Neuronal stem cell (in vitro differentiated cells): ENCODE data around the gene KIAA1958.

ENCODE experiments used
- DNase-seq: peaks from one replicate; pipeline ENCODE4 v3.0.0-alpha.2; 2013; ENCODE audit warnings: low spot score
- H2AFZ ChIP-seq: one replicate; pipeline ENCODE4 v1.6.1; 2013; ENCODE audit warnings: mild to moderate bottlenecking, low read length, inconsistent platforms
- H2AK5ac ChIP-seq: 2 replicates; pipeline ENCODE4 v1.6.1; 2013; ENCODE audit warnings: low read depth, mild to moderate bottlenecking, inconsistent platforms, low read length, moderate library complexity, mixed read lengths
- H2BK120ac ChIP-seq: 2 replicates; pipeline ENCODE4 v1.6.1; 2013; ENCODE audit warnings: low read depth, mild to moderate bottlenecking, inconsistent platforms, low read length, moderate library complexity, mixed read lengths
- H2BK12ac ChIP-seq: one replicate; pipeline ENCODE4 v1.6.1; 2013; ENCODE audit warnings: low read length, inconsistent platforms
- H2BK15ac ChIP-seq: 2 replicates; pipeline ENCODE4 v1.6.1; 2013; ENCODE audit warnings: mild to moderate bottlenecking, low read length, inconsistent platforms, mixed read lengths
- H2BK5ac ChIP-seq: one replicate; pipeline ENCODE4 v1.6.1; 2013; ENCODE audit warnings: inconsistent platforms, mild to moderate bottlenecking, low read length, moderate library complexity
- H3K14ac ChIP-seq: one replicate; pipeline ENCODE4 v1.6.1; 2013; ENCODE audit warnings: low read length, inconsistent platforms
- H3K18ac ChIP-seq: 2 replicates; pipeline ENCODE4 v1.6.1; 2013; ENCODE audit warnings: low read length, inconsistent platforms
- H3K23ac ChIP-seq: 2 replicates; pipeline ENCODE4 v1.6.1; 2013; ENCODE audit warnings: low read depth, mild to moderate bottlenecking, mixed read lengths, low read length, inconsistent platforms; ENCODE audit not compliant: poor library complexity
- H3K27ac ChIP-seq: replicated peaks from 3 replicates; pipeline ENCODE4 v1.5.1; 2013; ENCODE audit warnings: low read length, inconsistent platforms
- H3K27me3 ChIP-seq, 3 experiments: 2 replicates each; pipeline ENCODE4 v1.6.1; 2013; ENCODE audit warnings: low read length in 3 of 3, mild to moderate bottlenecking in 2 of 3, inconsistent platforms in 1 of 3, low read depth in 1 of 3, mixed read lengths in 1 of 3, moderate library complexity in 1 of 3; ENCODE audit not compliant: control insufficient read depth in 3 of 3, insufficient read depth in 3 of 3
- H3K36me3 ChIP-seq, 2 donors: replicated peaks in 1 of 2; 2 replicates each; pipeline ENCODE4 v1.6.1; 2013; ENCODE audit warnings: low read length in 2 of 2; ENCODE audit not compliant: control insufficient read depth in 2 of 2, insufficient read depth in 2 of 2
- H3K4ac ChIP-seq: 2 replicates; pipeline ENCODE4 v1.6.1; 2013; ENCODE audit warnings: inconsistent platforms, mild to moderate bottlenecking, low read length, moderate library complexity
- H3K4me1 ChIP-seq, 2 donors: 1 replicate in 1 of 2; 2 replicates in 1 of 2; pipeline ENCODE4 v1.6.1; 2013; ENCODE audit warnings: low read length in 2 of 2, low read depth in 1 of 2; ENCODE audit not compliant: control insufficient read depth in 2 of 2, insufficient read depth in 1 of 2
- H3K4me2 ChIP-seq: one replicate; pipeline ENCODE4 v1.6.1; 2013; ENCODE audit warnings: mild to moderate bottlenecking, low read length, inconsistent platforms; ENCODE audit not compliant: insufficient read depth, poor library complexity, severe bottlenecking
- H3K4me3 ChIP-seq, 2 donors: 2 replicates each; pipeline ENCODE4 v1.5.1; 2013; ENCODE audit warnings: low read length in 2 of 2, mild to moderate bottlenecking in 2 of 2, inconsistent platforms in 1 of 2, moderate library complexity in 1 of 2
- H3K79me1 ChIP-seq: one replicate; pipeline ENCODE4 v1.6.1; 2013; ENCODE audit warnings: low read depth, mild to moderate bottlenecking, inconsistent platforms, low read length, moderate library complexity
- H3K9ac ChIP-seq: one replicate; pipeline ENCODE4 v1.6.1; 2013; ENCODE audit warnings: mild to moderate bottlenecking, low read depth, low read length, inconsistent platforms; ENCODE audit not compliant: poor library complexity
- H3K9me3 ChIP-seq, 2 donors: replicated peaks in 1 of 2; 2 replicates each; pipeline versions ENCODE3 to v1.6.1; 2013; ENCODE audit warnings: low read length in 2 of 2, mild to moderate bottlenecking in 2 of 2, inconsistent platforms in 1 of 2, low read depth in 1 of 2, mixed read lengths in 1 of 2, moderate library complexity in 1 of 2; ENCODE audit not compliant: control insufficient read depth in 2 of 2, insufficient read depth in 1 of 2
- H4K8ac ChIP-seq: one replicate; pipeline ENCODE4 v1.6.1; 2013; ENCODE audit warnings: low read depth, mild to moderate bottlenecking, inconsistent platforms, low read length, moderate library complexity
- H4K91ac ChIP-seq: one replicate; pipeline ENCODE4 v1.6.1; 2013; ENCODE audit warnings: low read length, low read depth, mild to moderate bottlenecking, inconsistent platforms; ENCODE audit not compliant: poor library complexity
- WGBS, 2 donors: extraction: QIAGEN DNeasy Blood & Tissue Kit; methylation state at CpG; one replicate each; pipeline ENCODE4 v1.1.7; 2013; ENCODE audit warnings: missing lambda C conversion rate in 2 of 2, mixed read lengths in 1 of 2; ENCODE audit not compliant: insufficient read length in 2 of 2, insufficient replicate concordance in 1 of 2; ENCODE audit errors: extremely low coverage in 2 of 2; 5-methylcytosine and 5-hydroxymethylcytosine counted together

Gene KIAA1958

DNA sequence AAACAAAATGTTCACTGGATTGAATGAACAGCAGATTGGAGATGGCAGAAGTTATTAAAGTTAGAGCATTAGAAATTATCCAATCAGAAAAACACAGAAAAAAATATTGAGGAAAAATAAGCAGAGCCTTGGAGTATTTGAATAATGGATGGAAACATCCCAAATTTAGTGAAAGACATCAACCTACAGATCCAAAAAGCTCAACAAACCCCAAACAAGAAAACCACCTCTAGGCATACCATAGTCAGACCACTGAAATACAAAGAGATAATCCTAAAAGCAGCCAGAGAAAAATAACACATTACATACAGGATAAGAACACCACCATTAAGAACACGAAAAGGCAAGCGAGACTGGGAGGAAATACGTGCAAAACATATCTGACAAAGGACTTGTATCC is 226.1 kb downstream of the KIAA1958 start:
- Histone ChIP-seq H2BK120ac (no peak overlapping the region), H4K91ac (no peak overlapping the region), H3K27me3 (no peaks in the 10 kb centered on the region), H2BK15ac (no peak overlapping the region), H3K14ac (no peak overlapping the region), H3K79me1 (peaks cover 2% of the 10 kb centered on the region), H2AK5ac (no peak overlapping the region), H3K23ac (no peak overlapping the region), H4K8ac (no peak overlapping the region), H3K4ac (no peak overlapping the region), H3K4me3 (no peak overlapping the region), H3K36me3 (peaks cover 2 to 48% of the 10 kb centered on the region in 2 donors), H3K9ac (no peak overlapping the region), H2BK5ac (no peak overlapping the region), H3K18ac (no peak overlapping the region), H3K9me3 (peaks cover 0 to 16% of the 10 kb centered on the region in 2 donors), H3K27ac (no peak overlapping the region), H2AFZ (no peak overlapping the region), H3K4me2 (no peak overlapping the region), H3K4me1 (peaks cover 0 to 2% of the 10 kb centered on the region in 2 donors), H2BK12ac (no peak overlapping the region)
- DNase-seq, result no peak
- WGBS, 2 donors, result no CpG with 5 or more reads among the region's 3 CpGs

DNA sequence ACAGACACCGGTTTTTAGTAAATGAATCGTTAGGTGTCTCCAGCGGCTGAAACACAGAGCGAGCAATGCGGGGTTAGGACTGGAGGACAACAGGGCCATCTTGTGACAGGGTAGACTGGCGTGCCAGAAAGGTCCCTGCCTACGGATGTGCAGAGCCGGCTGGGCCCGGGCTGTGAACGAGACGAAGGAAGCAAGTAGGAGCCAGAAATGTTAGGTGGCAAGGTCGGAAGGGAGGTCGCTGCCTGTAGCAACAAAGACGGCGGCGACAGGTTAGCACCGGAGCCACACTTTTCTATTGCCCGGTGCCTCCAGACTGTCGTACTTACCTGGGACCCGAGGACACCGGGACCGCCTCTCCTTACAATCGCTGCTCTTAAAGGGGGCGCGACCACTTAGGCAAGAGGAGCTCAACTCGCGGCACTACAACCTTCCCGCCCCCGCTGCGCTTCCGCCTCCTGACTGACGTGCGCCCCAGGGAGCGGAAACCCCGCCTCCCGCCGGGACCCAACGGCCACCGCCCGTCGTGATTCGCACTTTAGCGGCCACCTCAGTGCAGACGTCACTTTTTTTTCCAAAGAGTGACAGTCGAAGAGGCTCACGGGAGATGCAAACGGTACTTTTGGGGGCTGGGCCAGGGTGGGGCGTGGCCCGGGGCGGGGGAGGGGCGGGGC is 231.2 kb downstream of the KIAA1958 start, which contains the start of gene INIP:
TSS of gene INIP (minus strand) at position 457 of the 671 bp plus-strand sequence. CDS start 1,632 bp downstream, outside the sequence.
- DNase-seq, result peak; percentile 94
- Histone ChIP-seq H2BK5ac (peak within 1 kb of the TSS; percentile 67), H3K4me2 (peak within 1 kb of the TSS; percentile 71), H4K91ac (no peak within 1 kb of the TSS), H3K27ac (peak within 1 kb of the TSS; percentile 90), H3K9ac (peak within 1 kb of the TSS; percentile 90), H3K27me3 (no peaks in the 10 kb centered on the region), H3K23ac (no peak within 1 kb of the TSS), H3K36me3 (peaks cover 2 to 22% of the 10 kb centered on the region in 2 donors), H3K79me1 (peaks cover 2% of the 10 kb centered on the region), H2BK15ac (no peak within 1 kb of the TSS), H2BK120ac (no peak within 1 kb of the TSS), H3K9me3 (peaks cover 0 to 6% of the 10 kb centered on the region in 2 donors), H3K18ac (peak within 1 kb of the TSS; percentile 80), H2AFZ (peak within 1 kb of the TSS; percentile 94), H2BK12ac (no peak within 1 kb of the TSS), H4K8ac (peak within 1 kb of the TSS; percentile 0), H3K4me1 (no peaks in the 10 kb centered on the region), H3K14ac (no peak within 1 kb of the TSS), H2AK5ac (no peak within 1 kb of the TSS), H3K4me3 (peak within 1 kb of the TSS; percentile 85 to 95), H3K4ac (no peak within 1 kb of the TSS)
- no CpG with 5 or more reads among the region's 51 CpGs for WGBS, 2 donors
